GM21447 (cell line): ENCODE measurements around the gene C12orf42.

ENCODE experiments used
- ATAC-seq: cut with Tn5 transposase; IDR thresholded peaks from one replicate; pipeline ENCODE4 v1.9.1; 2021; ENCODE audit not compliant: unreplicated experiment

The C12orf42 gene

DNA sequence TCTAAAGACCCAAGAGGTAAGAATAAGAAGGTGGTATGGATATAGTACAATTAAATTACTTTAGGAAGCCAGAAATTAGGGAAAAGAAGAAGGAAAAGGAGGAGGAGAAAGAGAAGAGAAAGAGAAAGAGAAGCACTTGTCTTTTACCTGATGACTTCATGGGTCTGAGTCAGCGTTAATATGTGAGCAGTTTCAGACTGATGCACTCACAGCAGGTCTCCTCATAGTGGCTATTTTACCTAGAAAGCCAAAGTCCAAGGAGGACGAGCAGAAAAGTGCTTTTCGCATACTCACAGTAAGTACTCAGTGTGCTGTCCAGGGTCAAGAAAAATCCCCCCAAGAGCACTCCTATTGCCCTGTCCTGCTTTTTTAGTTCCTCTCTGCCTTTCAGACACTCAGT, 222.1 kb downstream of the C12orf42 start:
- ATAC-seq = no peak

DNA sequence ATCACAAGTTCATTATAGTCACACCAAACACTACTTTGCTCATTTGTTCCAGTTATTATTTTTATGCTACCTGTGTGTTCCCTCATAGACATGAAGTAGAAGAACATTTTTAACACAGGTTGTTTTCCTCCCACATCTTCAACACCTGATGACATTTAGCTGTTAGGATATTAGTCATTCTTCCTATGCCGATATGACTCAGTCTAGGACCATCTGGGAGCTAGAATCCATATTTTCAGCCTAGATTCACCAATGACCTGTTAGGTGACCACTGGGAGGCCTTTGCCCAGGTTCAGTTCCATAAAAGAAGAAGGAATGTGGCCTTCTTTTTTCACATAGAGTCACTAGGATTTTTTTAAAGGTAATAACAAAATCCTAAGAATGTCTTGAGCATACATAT, 222.8 kb downstream of the C12orf42 start:
- no peak for ATAC-seq

DNA sequence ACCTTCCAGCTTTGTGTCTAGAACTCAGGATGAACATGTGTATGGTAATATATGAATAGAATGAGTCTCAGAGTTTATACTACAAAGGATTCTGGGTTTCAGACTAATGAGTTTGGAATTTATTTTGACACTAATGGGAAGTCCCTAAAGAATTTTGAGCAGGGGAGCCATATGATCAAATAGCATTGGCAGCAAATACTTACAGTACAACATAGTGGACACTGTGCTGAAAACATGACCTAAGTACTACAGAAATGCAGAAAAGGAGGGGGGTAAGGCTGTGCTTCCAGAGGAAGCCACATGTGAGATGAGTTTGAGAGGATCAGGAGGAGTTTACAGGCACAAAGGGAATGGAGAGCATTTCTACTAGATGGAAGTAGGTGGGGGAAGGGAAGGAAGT, 225.8 kb downstream of the C12orf42 start:
- ATAC-seq = no peak

DNA sequence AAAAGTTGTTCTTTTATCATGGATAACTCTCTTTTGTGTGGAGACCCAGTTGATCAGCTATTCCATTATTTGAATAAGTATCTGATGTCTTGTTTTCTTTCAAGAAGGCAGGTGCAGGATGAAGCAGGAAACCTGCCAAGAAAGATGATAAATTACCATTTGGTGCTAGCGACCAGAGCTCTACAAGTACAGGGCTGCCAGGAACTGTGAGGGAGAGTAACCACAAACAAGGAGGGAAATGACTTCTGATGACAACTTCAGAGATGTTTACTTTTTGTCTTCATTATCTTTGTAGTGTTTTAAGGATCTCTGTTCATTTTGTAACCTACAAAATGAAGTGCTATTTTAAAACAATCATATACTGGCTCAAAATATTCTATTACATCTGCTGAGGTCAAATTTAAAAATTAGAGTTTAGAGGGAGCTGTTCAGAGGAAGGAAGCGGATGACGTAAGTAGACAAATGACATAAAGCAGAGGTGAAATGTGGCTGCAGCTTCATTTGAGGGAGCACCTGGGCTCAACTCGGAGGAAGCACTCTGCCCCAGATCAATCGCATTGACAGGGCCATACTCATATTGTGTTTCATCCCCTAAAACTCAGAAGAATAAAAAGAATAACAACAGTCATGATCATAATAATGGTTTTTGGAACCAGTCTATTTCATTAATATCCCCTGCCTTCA, 226.8 kb downstream of the C12orf42 start:
- no peak for ATAC-seq

DNA sequence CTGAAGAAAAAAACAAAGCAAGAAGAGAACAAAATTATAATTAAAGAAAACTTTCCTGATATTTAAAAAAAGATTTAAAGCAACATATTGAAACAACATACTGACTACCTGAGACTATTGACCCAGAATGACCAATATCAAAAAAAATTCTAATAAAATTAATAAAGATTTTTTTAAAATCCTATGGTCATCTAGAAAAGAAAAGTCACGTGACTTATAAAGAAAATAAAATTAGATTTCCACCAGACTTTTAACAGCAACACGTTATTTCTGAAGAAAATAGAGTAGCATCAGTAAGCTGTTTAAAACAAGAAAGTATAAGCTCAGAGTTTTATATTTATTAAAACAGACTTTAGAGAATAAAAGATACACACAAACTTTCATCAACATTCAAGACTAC, 238.0 kb downstream of the C12orf42 start:
- ATAC-seq = no peak
